HG02884 (cell line): ENCODE measurements around the gene GATAD2B.
"Not testable (repeated sequence)": the region's sequence is repeated elsewhere in the genome, so short reads cannot be mapped to it uniquely, and the experiment has no call there.

Source experiments
- ATAC-seq: cut with Tn5 transposase; IDR thresholded peaks from one replicate; pipeline ENCODE4 v1.9.1; 2021; ENCODE audit warnings: mild to moderate bottlenecking, moderate library complexity; ENCODE audit not compliant: unreplicated experiment

Gene GATAD2B

GRCh38 chr1:153768316-153769181, 154.2 kb downstream of the GATAD2B start:
- ATAC-seq, result no peak

- ATAC-seq, result no peak
Measured at GRCh38 chr1:153767519-153767918, 155.3 kb downstream of the GATAD2B start.

GRCh38 chr1:153766663-153767062, 156.1 kb downstream of the GATAD2B start:
- not testable (repeated sequence) for ATAC-seq

- no peak for ATAC-seq
Measured at GRCh38 chr1:153764310-153764709, 158.5 kb downstream of the GATAD2B start.

GRCh38 chr1:153763365-153764225, 159.2 kb downstream of the GATAD2B start:
- ATAC-seq, result no peak

- ATAC-seq, result no peak
Measured at GRCh38 chr1:153760440-153760839, 162.3 kb downstream of the GATAD2B start.
